GM23338 (cell line): ENCODE results near the gene ARHGAP10. TPM values are rescaled to one million over a fixed set of nuclear protein-coding genes. Genes with fewer than 3 reads are reported as not detected.

Source experiments
- ATAC-seq: fragments of 200-7000 bp; cut with Tn5 transposase; 3 replicates; pipeline ENCODE4 v1.9.1; 2020
- DNase-seq: peaks from one replicate; pipeline ENCODE4 v3.0.0-alpha.2; 2015; ENCODE audit warnings: low spot score
- H2AFZ ChIP-seq: fragments of 200-600 bp; sonication (generic); 2 replicates; pipeline ENCODE4 v1.8.0; 2016; ENCODE audit warnings: antibody characterized with exemption, mild to moderate bottlenecking, moderate library complexity
- H3F3A ChIP-seq: fragments of 200-600 bp; sonication (generic); replicated peaks from 2 replicates; pipeline ENCODE4 v1.8.0; 2017; ENCODE audit warnings: antibody characterized with exemption, mixed run types, low read depth
- H3K27ac ChIP-seq: fragments of 200-600 bp; sonication (generic); 2 replicates; pipeline ENCODE4 v1.6.1; 2016; ENCODE audit warnings: low read depth
- H3K27me3 ChIP-seq: fragments of 200-600 bp; sonication (generic); 2 replicates; pipeline ENCODE4 v1.8.0; 2016; ENCODE audit warnings: mild to moderate bottlenecking, mixed run types, moderate library complexity; ENCODE audit not compliant: insufficient read depth
- H3K36me3 ChIP-seq: fragments of 200-600 bp; sonication (generic); 2 replicates; pipeline ENCODE4 v1.8.0; 2016; ENCODE audit warnings: mild to moderate bottlenecking; ENCODE audit not compliant: insufficient read depth
- H3K4me1 ChIP-seq: fragments of 200-600 bp; sonication (generic); 2 replicates; pipeline ENCODE4 v1.8.0; 2016; ENCODE audit warnings: mild to moderate bottlenecking, moderate library complexity; ENCODE audit not compliant: insufficient read depth
- H3K4me2 ChIP-seq: fragments of 200-600 bp; sonication (generic); 2 replicates; pipeline ENCODE4 v1.7.1; 2017; ENCODE audit warnings: mixed run types
- H3K4me3 ChIP-seq: fragments of 200-600 bp; sonication (generic); 2 replicates; pipeline ENCODE4 v1.6.1; 2016; ENCODE audit warnings: mixed run types
- H3K79me2 ChIP-seq: fragments of 200-600 bp; sonication (generic); replicated peaks from 2 replicates; pipeline ENCODE4 v1.8.0; 2017; ENCODE audit warnings: mild to moderate bottlenecking; ENCODE audit not compliant: insufficient read depth
- H3K9me2 ChIP-seq: fragments of 200-600 bp; sonication (generic); 2 replicates; pipeline ENCODE4 v1.8.0; 2017; ENCODE audit not compliant: insufficient read depth
- H4K20me1 ChIP-seq: fragments of 200-600 bp; sonication (generic); replicated peaks from 2 replicates; pipeline ENCODE4 v1.8.0; 2017; ENCODE audit warnings: mild to moderate bottlenecking; ENCODE audit not compliant: insufficient read depth
- H3K27ac Mint-ChIP-seq: 2 replicates; pipeline ENCODE4 v1.8.0; 2020; ENCODE audit warnings: inconsistent platforms, mild to moderate bottlenecking, moderate library complexity, mixed read lengths
- H3K27me3 Mint-ChIP-seq: 3 replicates; pipeline ENCODE4 v1.8.0; 2022; ENCODE audit warnings: low read depth, mild to moderate bottlenecking, moderate library complexity, mixed read lengths, inconsistent platforms; ENCODE audit not compliant: insufficient read depth, poor library complexity
- H3K36me3 Mint-ChIP-seq: 3 replicates; pipeline ENCODE4 v1.8.0; 2021; ENCODE audit warnings: low read depth, mild to moderate bottlenecking, inconsistent platforms, moderate library complexity, mixed read lengths
- H3K4me1 Mint-ChIP-seq: 3 replicates; pipeline ENCODE4 v1.8.0; 2020; ENCODE audit warnings: mild to moderate bottlenecking, inconsistent platforms, mixed read lengths
- H3K4me3 Mint-ChIP-seq: 3 replicates; pipeline ENCODE4 v1.8.0; 2021; ENCODE audit warnings: moderate library complexity, mild to moderate bottlenecking, inconsistent platforms, mixed read lengths
- H3K9me3 Mint-ChIP-seq: 3 replicates; pipeline ENCODE4 v1.8.0; 2020; ENCODE audit warnings: moderate library complexity, mild to moderate bottlenecking, inconsistent platforms, mixed read lengths
- JUNB ChIP-seq: IDR thresholded peaks from one replicate; pipeline ENCODE4 v1.6.1; 2016; ENCODE audit warnings: antibody characterized with exemption; ENCODE audit not compliant: unreplicated experiment
- NANOG ChIP-seq: IDR thresholded peaks from 2 replicates; pipeline ENCODE4 v1.6.1; 2016; ENCODE audit warnings: antibody characterized with exemption, borderline replicate concordance
- ZNF114 ChIP-seq: fragments of 250-450 bp; sonication (Bioruptor Pico); IDR thresholded peaks from 2 replicates; pipeline ENCODE4 v1.5.0; 2020; ENCODE audit warnings: mild to moderate bottlenecking, moderate library complexity
- polyA plus RNA-seq: library from polyadenylated mRNA; unstranded; fragments of >200 nt; fragmentation: Nextera tagmentation; extraction: Ambion mirVana; gene quantifications from 2 replicates; pipeline ENCODE4 v1.2.1, GENCODE V29; 2016
- total RNA-seq: library from RNA; depleted of rRNA; stranded (reverse); fragments of >200 nt; shearing (Covaris generic); gene quantifications from 2 replicates; pipeline ENCODE4 v1.2.3, GENCODE V29; 2014
- TF ChIP-seq, protein P1 (sequence below): fragments of 250-450 bp; sonication (Bioruptor Pico); IDR thresholded peaks from 2 replicates; pipeline ENCODE4 v1.5.0; 2020; ENCODE audit warnings: mild to moderate bottlenecking, moderate library complexity
- TF ChIP-seq, protein P2 (sequence below): IDR thresholded peaks from 2 replicates; pipeline ENCODE4 v1.6.1; 2016; ENCODE audit warnings: antibody characterized with exemption
- TF ChIP-seq, protein P3 (sequence below): IDR thresholded peaks from one replicate; pipeline ENCODE4 v1.6.1; 2018; ENCODE audit warnings: antibody characterized with exemption; ENCODE audit not compliant: unreplicated experiment

The ARHGAP10 gene
- total and polyA plus RNA-seq, 2 experiments from 2014 or later = 5.1 to 6.3 TPM

DNA sequence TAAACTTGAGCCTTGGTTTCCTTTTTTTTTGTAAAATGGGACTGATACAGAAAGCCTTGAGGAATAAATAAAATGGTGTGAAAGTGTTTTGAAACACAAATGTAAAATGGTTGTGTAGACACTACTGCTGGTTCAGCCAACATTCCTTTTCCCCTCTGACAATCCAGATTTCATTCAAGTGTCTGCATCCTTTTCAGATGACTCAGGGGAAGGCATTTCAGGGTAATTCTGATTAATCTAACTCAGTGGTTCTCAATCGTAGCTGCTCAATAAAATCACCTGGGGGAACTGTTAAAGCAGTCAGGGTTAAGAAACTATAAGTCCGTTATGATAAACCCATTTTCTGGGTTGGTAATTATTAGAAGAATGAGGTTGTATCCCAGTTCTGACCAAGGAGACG is 4.6 kb downstream of the ARHGAP10 start:
- DNase-seq (peak; percentile 70), ATAC-seq (no peak)
- no peaks in the 10 kb centered on the region for H3K36me3 ChIP-seq
- Mint-ChIP-seq H3K36me3 (no peaks in the 10 kb centered on the region), H3K4me1 (peaks cover 42% of the 10 kb centered on the region), H3K27me3 (peaks cover 19% of the 10 kb centered on the region), H3K9me3 (no peaks in the 10 kb centered on the region), H3K27ac (no peak overlapping the region), H3K4me3 (no peak overlapping the region; the same call in 2 of the 3 replicates)
- H4K20me1 ChIP-seq = no peaks in the 10 kb centered on the region
- TF ChIP-seq, protein P1, sequence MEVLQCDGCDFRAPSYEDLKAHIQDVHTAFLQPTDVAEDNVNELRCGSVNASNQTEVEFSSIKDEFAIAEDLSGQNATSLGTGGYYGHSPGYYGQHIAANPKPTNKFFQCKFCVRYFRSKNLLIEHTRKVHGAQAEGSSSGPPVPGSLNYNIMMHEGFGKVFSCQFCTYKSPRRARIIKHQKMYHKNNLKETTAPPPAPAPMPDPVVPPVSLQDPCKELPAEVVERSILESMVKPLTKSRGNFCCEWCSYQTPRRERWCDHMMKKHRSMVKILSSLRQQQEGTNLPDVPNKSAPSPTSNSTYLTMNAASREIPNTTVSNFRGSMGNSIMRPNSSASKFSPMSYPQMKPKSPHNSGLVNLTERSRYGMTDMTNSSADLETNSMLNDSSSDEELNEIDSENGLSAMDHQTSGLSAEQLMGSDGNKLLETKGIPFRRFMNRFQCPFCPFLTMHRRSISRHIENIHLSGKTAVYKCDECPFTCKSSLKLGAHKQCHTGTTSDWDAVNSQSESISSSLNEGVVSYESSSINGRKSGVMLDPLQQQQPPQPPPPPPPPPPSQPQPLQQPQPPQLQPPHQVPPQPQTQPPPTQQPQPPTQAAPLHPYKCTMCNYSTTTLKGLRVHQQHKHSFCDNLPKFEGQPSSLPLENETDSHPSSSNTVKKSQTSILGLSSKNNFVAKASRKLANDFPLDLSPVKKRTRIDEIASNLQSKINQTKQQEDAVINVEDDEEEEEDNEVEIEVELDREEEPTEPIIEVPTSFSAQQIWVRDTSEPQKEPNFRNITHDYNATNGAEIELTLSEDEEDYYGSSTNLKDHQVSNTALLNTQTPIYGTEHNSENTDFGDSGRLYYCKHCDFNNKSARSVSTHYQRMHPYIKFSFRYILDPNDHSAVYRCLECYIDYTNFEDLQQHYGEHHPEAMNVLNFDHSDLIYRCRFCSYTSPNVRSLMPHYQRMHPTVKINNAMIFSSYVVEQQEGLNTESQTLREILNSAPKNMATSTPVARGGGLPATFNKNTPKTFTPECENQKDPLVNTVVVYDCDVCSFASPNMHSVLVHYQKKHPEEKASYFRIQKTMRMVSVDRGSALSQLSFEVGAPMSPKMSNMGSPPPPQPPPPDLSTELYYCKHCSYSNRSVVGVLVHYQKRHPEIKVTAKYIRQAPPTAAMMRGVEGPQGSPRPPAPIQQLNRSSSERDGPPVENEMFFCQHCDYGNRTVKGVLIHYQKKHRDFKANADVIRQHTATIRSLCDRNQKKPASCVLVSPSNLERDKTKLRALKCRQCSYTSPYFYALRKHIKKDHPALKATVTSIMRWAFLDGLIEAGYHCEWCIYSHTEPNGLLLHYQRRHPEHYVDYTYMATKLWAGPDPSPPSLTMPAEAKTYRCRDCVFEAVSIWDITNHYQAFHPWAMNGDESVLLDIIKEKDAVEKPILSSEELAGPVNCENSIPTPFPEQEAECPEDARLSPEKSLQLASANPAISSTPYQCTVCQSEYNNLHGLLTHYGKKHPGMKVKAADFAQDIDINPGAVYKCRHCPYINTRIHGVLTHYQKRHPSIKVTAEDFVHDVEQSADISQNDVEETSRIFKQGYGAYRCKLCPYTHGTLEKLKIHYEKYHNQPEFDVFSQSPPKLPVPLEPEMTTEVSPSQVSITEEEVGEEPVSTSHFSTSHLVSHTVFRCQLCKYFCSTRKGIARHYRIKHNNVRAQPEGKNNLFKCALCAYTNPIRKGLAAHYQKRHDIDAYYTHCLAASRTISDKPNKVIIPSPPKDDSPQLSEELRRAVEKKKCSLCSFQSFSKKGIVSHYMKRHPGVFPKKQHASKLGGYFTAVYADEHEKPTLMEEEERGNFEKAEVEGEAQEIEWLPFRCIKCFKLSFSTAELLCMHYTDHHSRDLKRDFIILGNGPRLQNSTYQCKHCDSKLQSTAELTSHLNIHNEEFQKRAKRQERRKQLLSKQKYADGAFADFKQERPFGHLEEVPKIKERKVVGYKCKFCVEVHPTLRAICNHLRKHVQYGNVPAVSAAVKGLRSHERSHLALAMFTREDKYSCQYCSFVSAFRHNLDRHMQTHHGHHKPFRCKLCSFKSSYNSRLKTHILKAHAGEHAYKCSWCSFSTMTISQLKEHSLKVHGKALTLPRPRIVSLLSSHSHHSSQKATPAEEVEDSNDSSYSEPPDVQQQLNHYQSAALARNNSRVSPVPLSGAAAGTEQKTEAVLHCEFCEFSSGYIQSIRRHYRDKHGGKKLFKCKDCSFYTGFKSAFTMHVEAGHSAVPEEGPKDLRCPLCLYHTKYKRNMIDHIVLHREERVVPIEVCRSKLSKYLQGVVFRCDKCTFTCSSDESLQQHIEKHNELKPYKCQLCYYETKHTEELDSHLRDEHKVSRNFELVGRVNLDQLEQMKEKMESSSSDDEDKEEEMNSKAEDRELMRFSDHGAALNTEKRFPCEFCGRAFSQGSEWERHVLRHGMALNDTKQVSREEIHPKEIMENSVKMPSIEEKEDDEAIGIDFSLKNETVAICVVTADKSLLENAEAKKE (CRISPR knock-in tag) = no peak
- TF ChIP-seq JUNB (no peak), ZNF114 (no peak), NANOG (no peak)
- TF ChIP-seq, protein P2, sequence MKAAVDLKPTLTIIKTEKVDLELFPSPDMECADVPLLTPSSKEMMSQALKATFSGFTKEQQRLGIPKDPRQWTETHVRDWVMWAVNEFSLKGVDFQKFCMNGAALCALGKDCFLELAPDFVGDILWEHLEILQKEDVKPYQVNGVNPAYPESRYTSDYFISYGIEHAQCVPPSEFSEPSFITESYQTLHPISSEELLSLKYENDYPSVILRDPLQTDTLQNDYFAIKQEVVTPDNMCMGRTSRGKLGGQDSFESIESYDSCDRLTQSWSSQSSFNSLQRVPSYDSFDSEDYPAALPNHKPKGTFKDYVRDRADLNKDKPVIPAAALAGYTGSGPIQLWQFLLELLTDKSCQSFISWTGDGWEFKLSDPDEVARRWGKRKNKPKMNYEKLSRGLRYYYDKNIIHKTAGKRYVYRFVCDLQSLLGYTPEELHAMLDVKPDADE = no peak
- TF ChIP-seq, protein P3, sequence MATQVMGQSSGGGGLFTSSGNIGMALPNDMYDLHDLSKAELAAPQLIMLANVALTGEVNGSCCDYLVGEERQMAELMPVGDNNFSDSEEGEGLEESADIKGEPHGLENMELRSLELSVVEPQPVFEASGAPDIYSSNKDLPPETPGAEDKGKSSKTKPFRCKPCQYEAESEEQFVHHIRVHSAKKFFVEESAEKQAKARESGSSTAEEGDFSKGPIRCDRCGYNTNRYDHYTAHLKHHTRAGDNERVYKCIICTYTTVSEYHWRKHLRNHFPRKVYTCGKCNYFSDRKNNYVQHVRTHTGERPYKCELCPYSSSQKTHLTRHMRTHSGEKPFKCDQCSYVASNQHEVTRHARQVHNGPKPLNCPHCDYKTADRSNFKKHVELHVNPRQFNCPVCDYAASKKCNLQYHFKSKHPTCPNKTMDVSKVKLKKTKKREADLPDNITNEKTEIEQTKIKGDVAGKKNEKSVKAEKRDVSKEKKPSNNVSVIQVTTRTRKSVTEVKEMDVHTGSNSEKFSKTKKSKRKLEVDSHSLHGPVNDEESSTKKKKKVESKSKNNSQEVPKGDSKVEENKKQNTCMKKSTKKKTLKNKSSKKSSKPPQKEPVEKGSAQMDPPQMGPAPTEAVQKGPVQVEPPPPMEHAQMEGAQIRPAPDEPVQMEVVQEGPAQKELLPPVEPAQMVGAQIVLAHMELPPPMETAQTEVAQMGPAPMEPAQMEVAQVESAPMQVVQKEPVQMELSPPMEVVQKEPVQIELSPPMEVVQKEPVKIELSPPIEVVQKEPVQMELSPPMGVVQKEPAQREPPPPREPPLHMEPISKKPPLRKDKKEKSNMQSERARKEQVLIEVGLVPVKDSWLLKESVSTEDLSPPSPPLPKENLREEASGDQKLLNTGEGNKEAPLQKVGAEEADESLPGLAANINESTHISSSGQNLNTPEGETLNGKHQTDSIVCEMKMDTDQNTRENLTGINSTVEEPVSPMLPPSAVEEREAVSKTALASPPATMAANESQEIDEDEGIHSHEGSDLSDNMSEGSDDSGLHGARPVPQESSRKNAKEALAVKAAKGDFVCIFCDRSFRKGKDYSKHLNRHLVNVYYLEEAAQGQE = no peak
- peaks cover 3% of the 10 kb centered on the region; the same call in 1 of the 2 replicates for H3F3A ChIP-seq
- H3K27ac ChIP-seq = no peak overlapping the region
- H3K4me3 ChIP-seq = no peak overlapping the region
- H3K4me2 ChIP-seq = no peak overlapping the region
- H2AFZ ChIP-seq = no peak overlapping the region
- peaks cover 46% of the 10 kb centered on the region for H3K27me3 ChIP-seq
- peaks cover 42% of the 10 kb centered on the region for H3K4me1 ChIP-seq
- H3K9me2 ChIP-seq = no peaks in the 10 kb centered on the region
- H3K79me2 ChIP-seq = no peaks in the 10 kb centered on the region
